Skin epidermis (tissue), 12 donors: Measurements from ENCODE around the gene FAM149A.

Experiments used
- H3K27ac ChIP-seq, 21 experiments: fragments of 200-600 bp; sonication (generic) in 11 of 21; one replicate each; pipeline ENCODE4 v1.5.0; 2020; ENCODE audit warnings: mild to moderate bottlenecking in 3 of 21, inconsistent platforms in 2 of 21, moderate library complexity in 2 of 21
- H3K4me3 ChIP-seq, 7 experiments: fragments of 200-600 bp; sonication (generic) in 2 of 7; one replicate each; pipeline ENCODE4 v1.5.0; 2020; ENCODE audit warnings: inconsistent platforms in 2 of 7, mild to moderate bottlenecking in 2 of 7, moderate library complexity in 1 of 7

Gene FAM149A

DNA sequence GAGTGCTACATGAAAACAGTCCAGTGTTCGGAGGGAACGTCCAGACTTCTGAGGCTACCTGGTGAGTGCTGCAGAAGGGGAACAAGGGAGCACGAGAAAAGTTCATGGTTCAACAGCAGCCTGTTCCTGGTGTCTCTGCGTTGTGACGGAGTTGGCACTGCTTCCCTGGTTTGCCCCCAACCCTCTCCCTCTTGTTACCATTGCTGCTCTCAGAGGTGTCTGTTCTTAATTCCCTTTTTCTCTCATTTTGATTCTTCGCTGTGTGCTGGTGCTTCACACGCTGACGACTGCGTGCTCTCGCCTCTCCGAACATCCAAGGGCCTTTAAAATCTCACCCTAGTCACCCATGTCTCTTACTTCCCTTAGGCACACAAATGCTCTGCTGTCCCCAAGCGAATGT, 1.6 kb upstream of the FAM149A start:
- H3K4me3 ChIP-seq = no peak overlapping the region
- H3K27ac ChIP-seq = no peak overlapping the region

DNA sequence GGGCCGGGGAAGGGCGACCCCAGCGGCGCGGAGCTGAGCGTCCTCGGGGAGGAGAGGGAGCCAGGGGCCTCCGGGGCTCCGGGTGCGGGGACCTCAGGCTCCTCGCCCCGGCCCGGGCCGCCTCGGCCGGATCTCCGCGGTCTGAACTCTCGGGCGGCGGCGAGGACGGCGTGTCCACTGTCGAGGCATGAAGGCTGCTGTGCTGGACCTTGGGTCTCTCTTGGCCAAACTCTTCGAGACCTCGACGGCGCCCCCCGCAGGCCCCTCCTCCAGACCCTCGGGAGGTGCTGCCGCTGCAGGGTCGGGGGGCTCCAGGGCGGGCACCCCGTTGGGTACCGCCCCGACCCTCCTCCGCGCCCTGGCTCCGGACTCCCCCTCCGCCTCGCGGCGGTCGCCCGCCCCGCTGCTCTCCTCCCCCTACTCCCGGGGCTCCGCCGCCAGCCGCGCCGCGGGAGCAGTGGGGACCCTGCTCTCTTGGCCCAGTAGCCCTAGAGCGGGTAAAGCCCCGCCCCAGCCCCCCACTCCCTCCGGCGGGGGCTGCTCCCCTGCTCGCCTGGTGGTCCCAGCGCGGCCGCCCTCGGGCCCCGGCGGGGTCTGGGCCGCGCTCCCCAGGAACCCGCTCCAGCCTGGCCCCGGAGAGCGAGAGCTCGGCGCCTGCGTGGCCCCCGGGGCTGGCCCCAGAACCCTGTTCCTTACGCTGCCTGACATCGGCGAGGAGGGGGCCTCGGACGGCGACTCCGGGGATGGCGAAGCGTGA, 564 bp downstream of the FAM149A start:
- peak overlapping the region; percentile 20 to 44 (median 31) for H3K4me3 ChIP-seq
- H3K27ac ChIP-seq = peak overlapping the region in 2 of 21 experiments; percentile 47 to 73

DNA sequence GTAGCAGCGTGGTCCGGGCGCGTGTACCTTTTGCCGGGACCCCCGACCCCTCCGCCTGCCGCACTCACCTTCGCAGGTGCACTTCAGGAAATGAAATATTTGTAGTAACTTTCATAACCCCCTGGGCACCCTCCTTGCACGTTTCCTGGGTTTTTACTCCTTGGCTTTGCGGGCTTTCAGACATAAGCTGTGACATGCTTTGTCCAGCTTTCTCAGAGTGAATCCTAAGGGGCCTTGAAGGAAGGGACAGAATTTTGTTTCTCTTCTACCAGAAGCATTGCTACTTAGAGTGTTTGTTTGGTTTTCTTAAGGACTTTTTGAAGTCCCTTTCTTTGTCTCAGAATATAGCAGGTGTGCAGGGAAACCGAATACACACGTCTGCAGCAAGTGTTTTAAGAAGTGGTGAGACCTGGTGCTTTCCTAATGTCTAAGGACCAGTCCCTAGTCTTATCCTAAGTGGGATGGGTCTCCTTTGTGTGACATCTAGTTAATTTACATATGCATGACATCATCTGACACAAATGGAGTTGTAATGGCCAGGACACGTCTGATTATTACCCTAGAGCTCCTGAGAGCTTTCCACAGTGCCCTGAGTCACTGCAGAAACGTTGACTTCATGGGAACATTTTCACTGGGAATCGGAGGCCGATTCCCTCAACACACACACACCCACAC, 1.3 kb downstream of the FAM149A start:
- Histone ChIP-seq H3K27ac (peak overlapping the region in 2 of 21 experiments; percentile 13 to 73), H3K4me3 (peak overlapping the region in 6 of 7 experiments; percentile 20 to 44 (median 27))

DNA sequence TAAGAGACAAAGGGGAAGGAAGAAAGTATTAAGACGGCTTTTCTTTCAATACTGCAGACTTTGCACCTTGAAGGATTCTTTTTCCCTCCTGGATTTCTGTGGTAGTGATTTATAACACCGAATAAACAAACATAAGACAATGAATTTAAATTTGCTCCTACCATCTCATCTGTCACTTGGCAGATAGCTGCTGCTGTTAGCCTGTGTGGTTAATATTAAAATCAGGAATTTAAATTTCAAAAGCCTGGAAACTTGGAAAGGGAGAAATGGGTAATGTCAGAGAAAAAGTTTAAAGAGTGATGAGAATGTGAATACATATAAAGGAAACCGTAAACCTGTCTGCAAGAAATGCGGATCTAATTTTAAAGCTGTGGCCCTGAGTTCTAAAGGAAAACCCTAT, 3.4 kb downstream of the FAM149A start:
- no peak overlapping the region for H3K4me3 ChIP-seq
- no peak overlapping the region for H3K27ac ChIP-seq

DNA sequence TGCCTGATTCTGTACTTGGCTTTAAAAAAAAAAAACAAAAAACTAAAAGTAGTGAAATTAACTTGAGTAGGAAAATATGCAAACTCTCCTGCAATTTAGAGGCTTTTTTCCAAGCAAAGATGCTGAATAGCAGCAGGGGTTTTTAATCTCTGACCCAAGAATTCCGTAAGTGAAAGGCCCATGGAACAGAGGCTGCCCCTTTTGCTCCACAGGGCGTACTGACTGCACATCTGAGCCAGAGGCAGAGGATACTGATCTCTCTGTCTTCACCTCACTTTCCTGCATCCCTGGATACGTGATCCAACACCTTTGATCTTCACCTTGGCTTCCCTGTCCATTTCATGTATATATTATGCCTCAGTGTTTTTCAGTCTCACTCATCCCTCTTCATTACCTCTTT, 3.9 kb downstream of the FAM149A start:
- no peak overlapping the region for H3K4me3 ChIP-seq
- no peak overlapping the region for H3K27ac ChIP-seq

DNA sequence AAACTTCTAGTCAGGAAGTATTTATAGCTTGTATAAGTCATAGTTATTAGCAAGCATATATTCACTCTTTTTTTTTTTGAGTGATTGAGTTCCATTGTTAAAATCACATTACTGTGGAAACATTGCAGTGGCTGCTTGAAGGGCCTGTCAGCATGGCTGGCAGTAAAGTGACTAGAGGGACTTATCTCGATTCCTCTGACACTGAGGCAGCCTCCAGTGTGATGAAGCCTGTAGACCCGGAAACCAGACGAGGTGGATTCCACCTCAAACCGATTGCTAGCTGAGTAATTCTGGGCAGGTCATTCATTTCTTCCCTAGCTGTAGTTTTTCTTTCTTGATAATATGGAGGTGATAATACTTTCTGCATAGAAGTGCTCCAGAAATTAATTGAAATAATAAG, 4.7 kb downstream of the FAM149A start:
- H3K27ac ChIP-seq = no peak overlapping the region
- H3K4me3 ChIP-seq = no peak overlapping the region

DNA sequence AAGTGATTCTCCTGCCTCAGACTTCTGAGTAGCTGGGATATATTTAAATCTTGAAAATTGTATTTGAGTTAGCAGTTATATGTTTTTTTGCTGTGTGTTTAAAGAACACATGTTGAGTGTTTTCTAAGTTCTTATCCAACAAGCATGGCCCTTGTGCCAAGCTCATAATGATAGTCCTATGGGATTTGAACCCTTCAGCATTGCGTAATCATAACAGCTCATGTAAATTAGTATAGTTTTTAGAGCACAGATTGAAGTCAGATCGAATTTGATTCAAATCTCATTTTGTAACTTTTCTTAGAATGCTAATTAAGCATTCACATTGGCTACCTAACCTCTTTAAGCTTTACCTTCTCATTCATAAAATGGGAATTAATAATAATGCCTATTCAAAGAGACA, 12.2 kb downstream of the FAM149A start:
- H3K4me3 ChIP-seq = no peak overlapping the region
- no peak overlapping the region for H3K27ac ChIP-seq

DNA sequence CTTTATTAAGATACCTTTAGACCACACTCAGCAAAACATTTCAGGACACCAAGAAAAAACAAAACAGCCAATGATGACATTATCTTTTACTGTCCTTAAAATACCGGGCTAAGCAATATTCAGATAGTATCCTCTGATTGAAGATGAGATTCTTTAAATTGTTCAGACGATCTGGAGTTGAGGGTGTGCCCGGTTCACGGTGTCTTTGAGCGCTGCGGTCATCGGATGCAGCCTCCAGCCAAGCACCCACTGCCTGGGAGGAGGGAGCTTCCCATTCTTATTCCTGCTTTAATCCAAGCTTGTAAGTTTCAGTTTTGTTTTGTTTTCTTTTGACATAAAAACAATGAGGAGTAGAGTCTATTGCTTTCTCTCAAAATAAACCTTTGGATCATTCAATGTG, 14.1 kb downstream of the FAM149A start:
- H3K4me3 ChIP-seq = no peak overlapping the region
- H3K27ac ChIP-seq = no peak overlapping the region

DNA sequence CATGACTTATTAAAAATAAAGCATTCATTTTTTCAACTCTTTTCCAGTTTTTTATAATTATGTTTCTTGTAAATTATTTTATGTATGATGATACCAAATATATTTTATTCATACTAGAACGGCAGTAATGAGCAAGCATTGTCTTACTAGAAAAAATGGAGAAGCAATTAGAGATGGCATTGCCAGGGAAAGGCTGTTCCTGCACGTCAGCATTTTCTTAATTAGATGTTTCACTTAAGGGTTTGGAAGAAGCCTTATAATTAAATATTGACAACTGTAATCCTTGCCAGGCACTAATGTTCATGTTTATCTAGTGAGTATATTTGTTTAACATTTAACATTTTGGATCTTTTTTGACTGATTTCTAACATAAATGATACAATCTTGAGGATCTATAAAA, 16.6 kb downstream of the FAM149A start:
- no peak overlapping the region for H3K4me3 ChIP-seq
- H3K27ac ChIP-seq = no peak overlapping the region

DNA sequence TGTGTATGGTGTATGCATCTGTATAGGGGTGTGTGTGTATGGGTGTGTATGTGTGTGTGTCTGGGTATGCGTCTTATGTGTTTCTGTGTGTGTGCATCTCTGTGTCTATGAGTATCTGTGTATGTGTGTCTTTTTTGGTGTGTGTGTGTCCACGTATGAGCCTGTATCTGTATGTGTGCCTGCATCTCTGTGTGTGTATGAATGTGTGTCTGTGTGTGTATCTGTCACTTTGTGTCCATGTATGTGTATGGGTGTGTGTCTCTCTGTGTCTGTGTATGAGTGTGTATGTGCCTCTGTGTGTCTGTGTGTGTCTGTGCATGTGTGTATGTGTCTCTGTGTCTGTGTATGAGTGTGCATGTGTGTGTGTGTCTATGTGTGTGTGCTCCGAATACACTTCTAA, 24.3 kb downstream of the FAM149A start:
- Histone ChIP-seq H3K27ac (no peak overlapping the region), H3K4me3 (no peak overlapping the region)

DNA sequence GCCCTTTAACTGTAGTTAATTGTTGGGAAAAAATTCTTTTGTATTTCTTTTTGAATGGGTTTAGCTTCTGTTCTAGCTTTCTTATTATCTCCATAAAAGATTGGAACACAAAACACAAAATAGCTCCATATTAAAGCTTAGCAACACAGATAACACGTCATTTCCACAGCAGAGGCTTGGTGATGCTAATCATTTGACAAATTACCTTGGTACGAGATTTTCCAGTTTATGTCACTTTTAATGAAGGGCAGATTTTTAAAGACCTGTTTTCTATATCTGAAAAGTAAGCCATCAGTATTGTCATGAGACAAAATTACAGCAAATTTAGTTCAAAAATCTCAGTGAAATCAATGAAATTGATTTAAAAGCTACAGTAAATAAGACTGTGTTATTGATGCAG, 27.4 kb downstream of the FAM149A start:
- Histone ChIP-seq H3K27ac (no peak overlapping the region), H3K4me3 (no peak overlapping the region)

DNA sequence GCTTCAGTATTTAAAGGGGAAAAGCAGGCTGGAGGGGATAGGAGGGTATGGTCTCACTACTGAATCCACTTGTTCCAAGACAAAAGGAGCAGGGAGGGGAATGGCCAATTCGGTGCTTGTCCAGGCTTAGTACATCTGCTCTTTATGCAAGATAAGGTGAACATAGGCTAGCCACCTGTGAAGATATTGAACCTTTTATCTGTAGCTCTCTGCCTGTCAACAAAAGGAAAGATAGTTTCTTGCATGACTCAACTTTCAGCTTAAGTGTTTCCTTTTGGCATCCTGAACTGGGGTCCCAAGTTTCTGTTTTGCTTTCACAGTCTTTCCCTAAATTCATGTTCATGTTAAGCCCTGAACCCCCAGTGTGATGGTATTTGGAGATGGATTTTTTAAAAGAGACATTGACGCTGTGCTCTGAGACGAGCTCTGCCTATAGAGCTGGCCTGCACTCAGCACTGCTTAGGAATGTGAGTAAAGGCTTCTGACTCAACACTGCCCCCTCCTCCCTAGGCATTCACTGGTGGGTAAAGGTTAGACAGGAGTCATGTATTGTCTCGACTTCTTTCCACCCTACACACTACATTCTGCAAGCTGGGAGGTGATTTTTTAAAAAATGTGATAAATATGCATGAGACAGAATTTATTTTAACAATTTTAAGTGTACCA, 28.2 kb downstream of the FAM149A start:
- Histone ChIP-seq H3K27ac (no peak overlapping the region), H3K4me3 (no peak overlapping the region)

DNA sequence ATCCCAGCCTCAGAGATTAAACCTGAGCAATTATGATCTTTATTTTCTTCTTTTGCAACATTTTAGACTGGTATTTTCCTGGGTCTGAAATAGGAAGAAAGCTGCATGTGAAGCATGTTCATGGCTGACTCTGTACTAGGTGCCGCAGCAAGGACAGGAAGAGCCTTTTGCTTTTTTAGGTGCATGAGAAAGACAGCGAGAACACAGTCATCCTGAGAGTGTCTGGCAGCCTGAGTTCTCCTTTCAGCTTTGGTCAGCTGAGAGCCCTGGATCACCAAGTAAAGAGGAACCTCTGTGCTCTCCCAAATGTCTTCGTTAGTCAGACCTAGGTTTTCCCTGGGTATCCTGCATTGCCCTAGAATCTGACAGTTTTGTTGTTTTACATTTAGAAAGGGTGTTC, 29.8 kb downstream of the FAM149A start:
- Histone ChIP-seq H3K27ac (no peak overlapping the region), H3K4me3 (no peak overlapping the region)

DNA sequence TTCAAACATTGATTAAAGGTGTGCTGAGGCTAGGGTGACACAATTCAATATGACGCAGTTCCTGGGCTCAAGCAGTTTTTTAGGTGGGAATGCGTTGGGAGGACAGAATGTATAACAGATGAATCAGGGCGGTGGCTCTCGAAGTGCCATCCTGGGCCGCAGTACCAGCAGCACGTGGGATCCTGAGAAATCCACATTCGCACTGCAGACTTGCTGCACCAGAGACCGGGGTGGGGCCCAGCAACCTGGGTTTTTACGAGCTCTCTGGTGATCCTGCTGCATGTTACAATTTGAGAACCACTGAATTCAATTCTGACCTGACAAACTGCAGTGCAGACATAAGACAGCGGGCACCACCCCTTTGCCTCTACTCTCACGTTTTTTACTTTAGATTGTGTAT, 30.4 kb downstream of the FAM149A start:
- no peak overlapping the region for H3K27ac ChIP-seq
- H3K4me3 ChIP-seq = no peak overlapping the region

DNA sequence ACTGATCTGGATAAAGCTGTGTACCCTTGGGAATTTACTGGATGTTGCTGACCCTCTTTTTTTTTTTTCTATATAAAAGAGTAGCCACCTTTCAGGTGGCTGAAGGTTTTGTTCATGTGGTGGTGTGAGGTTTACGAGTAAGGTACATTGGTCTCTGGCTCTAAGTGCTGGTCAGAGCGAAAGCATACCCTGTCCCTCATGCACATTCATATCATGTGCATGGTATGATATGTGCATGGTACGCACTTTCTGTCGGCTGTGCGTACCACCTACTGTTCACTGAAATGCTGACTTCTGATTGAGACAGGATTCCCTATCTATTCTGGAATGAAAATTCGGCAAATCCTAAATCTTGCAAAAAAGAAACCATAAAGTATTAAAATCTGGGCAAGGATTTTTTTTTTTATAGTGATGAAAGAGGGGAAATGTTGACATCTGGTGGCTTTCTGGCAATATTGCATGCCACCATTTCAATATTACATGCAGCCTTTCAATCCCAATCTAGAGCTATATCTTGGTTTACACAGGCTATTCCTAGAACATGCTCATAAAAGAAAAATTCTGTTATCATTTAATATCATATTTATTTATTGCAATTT, 32.8 kb downstream of the FAM149A start:
- H3K4me3 ChIP-seq = no peak overlapping the region
- no peak overlapping the region for H3K27ac ChIP-seq

DNA sequence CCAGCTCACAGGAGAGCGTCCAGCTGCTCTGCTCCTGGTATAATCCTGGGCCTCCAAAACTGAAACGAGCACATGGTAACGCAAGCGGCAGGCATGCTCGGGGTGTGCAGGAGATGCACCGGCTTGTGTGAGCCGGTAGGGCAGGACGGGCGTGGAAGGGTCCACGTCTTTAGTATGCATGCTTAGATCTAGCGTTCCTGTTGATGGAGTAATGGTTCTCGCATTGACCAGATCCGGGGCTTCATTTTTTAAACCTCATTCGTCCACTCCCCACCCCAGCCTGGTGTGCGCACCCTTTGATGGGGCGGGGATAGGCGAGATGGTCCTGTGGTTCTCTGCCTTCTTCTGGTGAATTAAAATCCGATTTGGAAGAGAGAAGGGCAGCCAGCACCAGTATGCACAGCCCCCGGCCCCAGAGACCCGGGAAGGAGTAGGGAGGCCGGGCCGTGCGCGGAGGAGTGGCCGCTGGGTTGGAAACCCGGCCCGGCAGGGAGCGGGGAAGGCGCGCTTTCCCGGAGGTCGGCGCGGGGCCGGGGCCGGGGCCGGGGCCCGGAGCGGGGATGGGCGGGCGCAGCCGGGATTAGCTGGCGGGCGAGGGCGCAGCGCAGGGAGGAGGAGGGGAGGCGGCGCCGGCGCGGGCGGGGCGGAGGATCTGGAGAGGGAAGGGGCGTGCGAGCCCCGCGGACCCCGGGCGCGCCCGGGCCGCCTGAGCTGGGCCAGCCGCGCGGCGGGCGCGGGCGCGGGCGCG, 39.9 kb downstream of the FAM149A start:
- Histone ChIP-seq H3K4me3 (peak overlapping the region; percentile 8 to 56 (median 36)), H3K27ac (peak overlapping the region in 8 of 21 experiments; percentile 42 to 83 (median 72))

DNA sequence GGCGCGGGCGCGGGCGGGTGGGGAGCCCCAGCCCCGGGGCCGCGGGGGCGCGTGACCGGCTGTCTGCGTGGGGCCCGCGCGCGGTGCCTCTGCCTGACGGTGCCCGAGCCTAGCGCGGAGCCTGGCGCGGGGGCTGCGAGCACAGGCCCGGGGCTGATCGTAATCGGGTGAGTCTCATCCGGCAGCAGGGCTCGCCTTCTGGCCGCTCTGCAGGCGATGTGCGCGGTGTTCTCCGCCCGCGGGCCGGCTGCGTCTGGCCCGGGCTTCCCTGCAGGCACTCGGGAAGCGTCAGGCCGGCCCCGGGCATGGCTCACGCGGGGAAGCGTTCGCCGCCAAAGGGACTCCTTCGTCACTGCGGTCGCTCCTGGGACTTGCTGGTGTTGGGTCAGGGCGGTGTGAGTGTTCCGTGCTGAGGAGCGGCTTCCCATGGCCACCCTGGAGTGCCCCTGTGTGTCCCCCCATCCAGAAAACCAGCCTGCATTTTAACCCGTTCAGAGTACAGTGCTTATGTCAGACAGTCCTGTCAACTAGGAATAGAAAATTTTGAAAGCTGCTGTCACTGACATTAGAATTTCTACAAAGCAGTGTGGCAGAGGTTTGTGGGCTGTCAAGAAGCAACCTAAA, 40.6 kb downstream of the FAM149A start:
- peak overlapping the region in 6 of 7 experiments; percentile 20 to 56 (median 37) for H3K4me3 ChIP-seq
- H3K27ac ChIP-seq = peak overlapping the region in 15 of 21 experiments; percentile 10 to 81 (median 66)

DNA sequence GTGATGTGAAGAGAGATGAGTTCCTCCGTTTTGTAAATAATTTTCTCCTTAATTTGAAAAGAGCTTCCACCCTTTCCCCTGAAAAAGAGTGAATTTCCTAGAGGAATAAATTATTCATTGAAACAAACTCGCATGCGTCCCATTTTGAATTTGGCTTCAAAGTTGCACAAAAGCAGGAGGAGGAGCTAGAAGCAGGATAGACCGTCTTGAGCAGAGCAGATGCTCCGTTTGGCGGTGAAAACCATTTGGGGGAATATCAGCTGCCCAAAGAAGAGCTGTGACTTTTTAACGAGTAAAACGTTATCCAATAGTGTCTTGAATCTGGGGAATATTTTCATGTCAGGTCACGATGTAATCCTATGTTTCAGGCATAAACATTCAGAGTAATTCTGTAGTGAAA, 42.0 kb downstream of the FAM149A start:
- Histone ChIP-seq H3K27ac (no peak overlapping the region), H3K4me3 (no peak overlapping the region)

DNA sequence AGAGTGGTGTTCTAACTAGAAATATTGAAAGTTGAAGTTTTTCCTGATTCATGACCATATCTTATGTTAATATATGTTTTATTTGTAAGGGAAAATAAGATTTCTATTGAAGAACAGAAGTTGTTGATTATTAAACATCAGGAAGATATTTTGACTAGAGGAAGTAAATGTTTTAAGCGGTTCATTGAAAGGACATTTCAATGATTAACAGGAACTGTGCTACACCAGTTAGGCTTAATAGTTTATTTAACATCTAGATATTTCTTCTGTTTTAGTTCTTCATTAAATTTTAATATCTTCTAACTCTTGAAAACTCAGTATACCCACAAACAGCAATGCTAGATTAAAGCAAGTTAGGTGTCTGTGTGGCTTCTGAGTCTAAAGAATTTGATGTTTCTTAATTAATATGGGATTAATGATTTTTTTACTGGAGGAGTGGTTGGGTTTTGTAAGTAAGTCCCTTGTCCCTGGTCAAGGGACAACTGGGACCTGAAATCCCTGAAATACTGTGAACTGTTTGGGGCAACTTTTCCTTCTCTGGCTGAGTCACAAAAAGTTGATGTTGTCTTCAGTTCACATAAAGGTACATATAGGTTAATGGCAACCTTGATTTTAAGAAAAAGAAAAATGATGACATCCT, 44.0 kb downstream of the FAM149A start:
- Histone ChIP-seq H3K27ac (no peak overlapping the region), H3K4me3 (no peak overlapping the region)
